D721Med (cell line): ENCODE measurements around the gene GAB2.

ENCODE experiments used
- DNase-seq: peaks from one replicate; pipeline ENCODE4 v3.0.0; 2011; ENCODE audit warnings: low spot score; ENCODE audit not compliant: insufficient read length
- FAIRE-seq: peaks from 2 replicates; lab custom pipeline; 2011; peaks lifted over from hg19 to GRCh38; lab: Jason Lieb, UNC
- CTCF ChIP-seq: IDR thresholded peaks from 2 replicates; pipeline ENCODE4 v1.5.1; 2012; ENCODE audit warnings: mild to moderate bottlenecking, control low read depth; ENCODE audit not compliant: insufficient read depth; ENCODE audit errors: missing control alignments

The GAB2 gene

DNA sequence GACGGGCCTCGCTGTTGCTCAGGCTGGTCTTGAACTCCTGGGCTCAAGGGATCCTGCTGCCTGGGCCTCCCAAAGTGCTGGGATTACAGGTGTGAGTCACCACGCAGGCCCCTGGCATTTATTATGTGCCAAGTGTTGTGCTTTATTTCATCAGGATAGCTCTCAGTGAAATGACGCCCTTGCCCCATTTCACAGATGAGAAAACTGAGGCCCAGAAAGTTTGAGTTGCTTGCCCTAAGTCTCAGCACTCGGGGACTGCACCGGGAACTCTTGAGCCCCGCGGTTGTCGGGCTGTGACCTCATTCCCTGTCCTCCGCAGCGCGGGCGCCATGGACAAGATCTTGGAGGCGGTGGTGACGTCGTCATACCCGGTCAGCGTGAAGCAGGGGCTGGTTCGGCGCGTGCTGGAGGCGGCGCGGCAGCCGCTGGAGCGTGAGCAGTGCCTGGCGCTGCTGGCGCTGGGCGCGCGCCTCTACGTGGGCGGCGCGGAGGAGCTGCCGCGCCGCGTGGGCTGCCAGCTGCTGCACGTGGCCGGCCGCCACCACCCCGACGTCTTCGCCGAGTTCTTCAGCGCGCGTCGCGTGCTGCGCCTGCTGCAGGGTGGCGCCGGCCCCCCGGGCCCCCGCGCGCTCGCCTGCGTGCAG is 221.6 kb downstream of the GAB2 start:
- no peak for TF ChIP-seq CTCF

GRCh38 chr11:78194490-78194889 is 223.1 kb downstream of the GAB2 start:
- no peak for FAIRE-seq
- TF ChIP-seq CTCF = no peak

More for the DNA sequence above, 221.6 kb downstream of the GAB2 start:
- FAIRE-seq (no peak), DNase-seq (no peak)

DNA sequence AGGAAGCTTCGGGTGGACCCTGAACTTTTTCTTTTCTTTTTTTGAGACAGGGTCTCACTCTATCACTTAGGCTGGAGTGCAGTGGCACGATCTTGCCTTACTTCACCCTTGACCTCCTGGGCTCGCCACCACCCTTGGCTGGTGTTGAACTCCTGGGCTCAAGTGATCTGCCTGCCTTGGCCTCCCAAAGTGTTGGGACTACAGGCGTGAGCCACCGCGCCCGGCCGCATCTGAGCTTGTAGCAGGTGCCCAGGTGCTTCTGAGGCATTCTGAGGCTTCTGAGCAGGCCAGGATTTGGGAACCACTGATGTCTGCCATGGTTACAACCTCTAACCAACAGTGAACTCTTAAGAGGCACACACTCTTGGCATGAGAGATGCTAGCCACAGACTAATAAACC is 223.8 kb downstream of the GAB2 start:
- TF ChIP-seq CTCF = no peak
- FAIRE-seq (no peak), DNase-seq (no peak)

More at GRCh38 chr11:78194490-78194889, 223.1 kb downstream of the GAB2 start:
- no peak for DNase-seq

DNA sequence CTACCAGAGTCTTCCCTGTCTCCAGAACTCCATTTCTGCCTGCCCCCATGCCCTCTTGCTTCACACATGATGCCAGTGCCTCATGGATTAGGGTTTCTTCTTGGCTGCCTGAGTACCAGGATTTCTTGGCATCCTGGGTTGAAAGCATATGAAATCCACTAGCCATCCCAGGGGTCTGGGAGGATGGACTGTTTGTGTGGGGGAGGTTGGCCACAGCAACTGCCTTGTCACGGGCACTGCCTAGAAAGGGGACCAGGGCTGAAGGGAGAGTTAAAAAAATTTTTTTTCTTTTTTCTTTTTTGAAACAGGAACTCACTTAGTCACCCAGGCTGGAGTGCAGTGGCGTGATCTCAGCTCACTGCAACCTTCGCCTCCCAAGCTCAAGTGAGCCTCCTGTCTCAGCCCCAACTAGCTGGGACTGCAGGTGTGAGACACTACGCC is 224.7 kb downstream of the GAB2 start:
- no peak for FAIRE-seq

DNA sequence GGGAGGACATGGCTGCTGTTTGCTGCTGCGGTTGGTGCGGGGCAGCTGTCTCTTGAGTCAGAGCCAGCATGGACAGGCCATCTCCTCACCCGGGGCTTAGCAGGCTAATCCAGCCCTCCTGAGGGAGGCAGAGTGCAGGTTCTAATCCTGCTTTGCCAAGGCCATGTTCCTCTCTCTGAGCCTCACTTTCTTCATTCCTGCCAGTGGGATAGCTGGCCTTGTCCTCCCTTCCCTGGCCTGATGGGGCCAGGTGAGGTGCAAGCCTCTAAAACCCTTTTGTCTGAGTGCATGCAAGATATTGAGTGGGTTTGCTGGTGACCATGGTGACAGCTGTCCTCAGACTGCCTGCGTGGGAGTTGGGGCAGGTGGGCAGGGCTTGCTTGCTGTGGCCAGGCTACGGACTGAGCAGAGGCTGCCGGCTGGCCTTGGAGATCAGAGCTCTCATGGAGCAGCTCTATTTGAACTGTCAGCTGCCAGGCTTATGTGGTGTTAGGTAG is 225.3 kb downstream of the GAB2 start:
- FAIRE-seq (no peak), DNase-seq (peak; percentile 55)
- no peak for TF ChIP-seq CTCF

More for the DNA sequence above, 224.7 kb downstream of the GAB2 start:
- DNase-seq = no peak
- TF ChIP-seq CTCF = no peak

GRCh38 chr11:78190871-78191538 is 226.6 kb downstream of the GAB2 start:
- DNase-seq (no peak), FAIRE-seq (no peak)
- TF ChIP-seq CTCF = no peak

DNA sequence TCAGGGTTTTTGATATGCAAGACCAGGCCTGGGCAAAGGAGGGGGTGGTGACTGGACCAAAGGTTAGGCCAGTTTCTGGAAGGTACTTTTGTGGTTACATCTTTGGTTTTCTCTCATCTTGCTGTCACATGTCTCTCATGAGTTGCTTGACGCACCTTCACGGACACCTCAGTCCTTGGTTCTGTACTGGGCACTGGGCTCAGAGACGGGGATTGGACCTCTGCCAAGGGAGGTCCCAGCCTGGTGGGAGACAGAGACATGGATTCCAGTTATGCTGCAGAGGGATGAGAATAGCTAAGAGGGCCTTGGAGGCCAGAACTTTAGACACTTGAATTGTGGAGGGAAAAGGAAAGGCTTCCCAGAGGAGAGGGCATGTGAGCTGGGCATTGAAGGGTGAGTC is 227.2 kb downstream of the GAB2 start:
- FAIRE-seq = no peak

More for the DNA sequence above, 227.2 kb downstream of the GAB2 start:
- no peak for TF ChIP-seq CTCF
- no peak for DNase-seq
